Tibial nerve (tissue), 4 donors: ENCODE measurements around the gene RBM47.

Experiments
- CTCF ChIP-seq, 5 experiments: fragments of 200-600 bp in 3 of 5; fragments of 450-650 bp in 2 of 5; sonication (generic) in 3 of 5; IDR thresholded peaks; one replicate each; pipeline ENCODE4 v1.5.1; 2016 to 2019; ENCODE audit warnings: antibody characterized with exemption in 5 of 5, mild to moderate bottlenecking in 3 of 5, moderate library complexity in 2 of 5
- EP300 ChIP-seq, 2 donors: sonication (generic); formaldehyde crosslinking; IDR thresholded peaks; one replicate each; pipeline ENCODE4 v1.6.1; 2017; ENCODE audit warnings: antibody characterized with exemption in 2 of 2, mild to moderate bottlenecking in 1 of 2
- POLR2A ChIP-seq, 2 donors: fragments of 450-650 bp; IDR thresholded peaks; one replicate each; pipeline ENCODE4 v1.6.1; 2017; ENCODE audit warnings: antibody characterized with exemption in 2 of 2, mild to moderate bottlenecking in 2 of 2, moderate library complexity in 2 of 2

- TF ChIP-seq CTCF (IDR thresholded peaks at IDR 0.05) (no peak), POLR2A (IDR thresholded peaks at IDR 0.05) (no peak), EP300 (IDR thresholded peaks at IDR 0.05) (no peak)
Measured at GRCh38 chr4:40454816-40455215, 174.8 kb downstream of the RBM47 start.
